ENCODE results near the gene ASPG.

The ASPG gene

GRCh38 chr14:104085032-104085888, at the start of gene ASPG:
Gene ASPG, plus strand, starts transcription at chr14:104085700. Its CDS starts 71 bp downstream, at chr14:104085771.
- DNase-seq: no peak

GRCh38 chr14:104036212-104036611, 49.3 kb upstream of the ASPG start:
- no peak for DNase-seq

GRCh38 chr14:104037074-104037473, 48.4 kb upstream of the ASPG start:
- DNase-seq: no peak

- no peak for DNase-seq
Measured at GRCh38 chr14:104037903-104038302, 47.6 kb upstream of the ASPG start.

- no peak for DNase-seq
Measured at GRCh38 chr14:104039214-104039613, 46.3 kb upstream of the ASPG start.

GRCh38 chr14:104040539-104040938, 45.0 kb upstream of the ASPG start:
- DNase-seq: no peak

GRCh38 chr14:104041430-104042104, 43.9 kb upstream of the ASPG start:
- DNase-seq: no peak

GRCh38 chr14:104044016-104044415, 41.5 kb upstream of the ASPG start:
- DNase-seq: no peak

- DNase-seq: no peak
Measured at GRCh38 chr14:104047761-104048160, 37.7 kb upstream of the ASPG start.

- DNase-seq: no peak
Measured at GRCh38 chr14:104048758-104049507, 36.6 kb upstream of the ASPG start.

GRCh38 chr14:104049576-104050240, 35.8 kb upstream of the ASPG start:
- DNase-seq: no peak

GRCh38 chr14:104051092-104051813, 34.2 kb upstream of the ASPG start:
- no peak for DNase-seq

GRCh38 chr14:104054222-104054905, 31.1 kb upstream of the ASPG start:
- no peak for DNase-seq

GRCh38 chr14:104062281-104062680, 23.2 kb upstream of the ASPG start:
- DNase-seq: no peak

GRCh38 chr14:104064003-104064402, 21.5 kb upstream of the ASPG start:
- DNase-seq: no peak

- DNase-seq: no peak
Measured at GRCh38 chr14:104066279-104066678, 19.2 kb upstream of the ASPG start.

GRCh38 chr14:104066719-104067295, 18.7 kb upstream of the ASPG start:
- no peak for DNase-seq

GRCh38 chr14:104069541-104069940, 16.0 kb upstream of the ASPG start:
- no peak for DNase-seq

- no peak for DNase-seq
Measured at GRCh38 chr14:104072586-104072985, 12.9 kb upstream of the ASPG start.

- no peak for DNase-seq
Measured at GRCh38 chr14:104073764-104074163, 11.7 kb upstream of the ASPG start.

GRCh38 chr14:104075530-104076151, 9.9 kb upstream of the ASPG start:
- DNase-seq: no peak
